Mammary epithelial cell (primary cell): ENCODE data around the gene C4BPB.

ENCODE experiments used
- CTCF ChIP-seq, 2 donors: IDR thresholded peaks in 1 of 2; conservative IDR thresholded peaks in 1 of 2; 2 replicates each; pipeline ENCODE4 v1.5.1; 2011 to 2012; ENCODE audit warnings: inconsistent platforms in 2 of 2, low read length in 2 of 2, mild to moderate bottlenecking in 2 of 2, control low read depth in 1 of 2, low read depth in 1 of 2; ENCODE audit not compliant: insufficient read depth in 1 of 2; ENCODE audit errors: extremely low read depth in 1 of 2
- EZH2 ChIP-seq: IDR thresholded peaks from 2 replicates; pipeline ENCODE4 v1.6.1; 2012; ENCODE audit warnings: low read length, inconsistent platforms, borderline replicate concordance

GRCh38 chr1:207049514-207049913, 39.1 kb upstream of the C4BPB start:
- TF ChIP-seq CTCF (conservative IDR thresholded peaks at IDR 0.05 in 1 of 2, IDR thresholded peaks at IDR 0.05 in 1 of 2; ENCODE audit: extremely low read depth in 1 of 2, insufficient read depth in 1 of 2, low read depth in 1 of 2, low read length in 2 of 2) (no peak), EZH2 (no peak)
